Common myeloid progenitor, CD34-positive (primary cell): ENCODE measurements around the gene PATZ1. TPM values are rescaled to one million over a fixed set of nuclear protein-coding genes. Genes with fewer than 3 reads are reported as not detected.
"Not testable (repeated sequence)": the region's sequence is repeated elsewhere in the genome, so short reads cannot be mapped to it uniquely, and the experiment has no call there.

Experiments
- CTCF ChIA-PET: fragments of 350-600 bp; sonication (Branson Sonifier 250); formaldehyde crosslinking; loops from one replicate; lab custom pipeline; 2021; ENCODE audit warnings: antibody characterized with exemption; lab: Charles Lee
- POLR2A ChIA-PET: fragments of 350-600 bp; sonication (Branson Sonifier 250); formaldehyde crosslinking; loops from one replicate; lab custom pipeline; 2021; ENCODE audit warnings: antibody characterized with exemption; lab: Charles Lee
- DNase-seq, 3 donors: peaks; one replicate each; pipeline versions ENCODE4 v3.0.0 to v3.0.0-alpha.2; 2013
- H3K27ac ChIP-seq, 2 experiments: 1 replicate in 1 of 2; 2 replicates in 1 of 2; pipeline ENCODE4 v1.7.0; 2013; ENCODE audit warnings: inconsistent platforms in 2 of 2, low read length in 2 of 2, mild to moderate bottlenecking in 2 of 2, low read depth in 1 of 2, moderate library complexity in 1 of 2; ENCODE audit not compliant: severe bottlenecking in 2 of 2, insufficient read depth in 1 of 2, poor library complexity in 1 of 2
- H3K27me3 ChIP-seq, 5 experiments: replicated peaks in 2 of 5; 1 replicate in 3 of 5; 2 replicates in 2 of 5; pipeline versions ENCODE4 v1.6.1 to v1.7.0; 2013; ENCODE audit warnings: low read length in 4 of 5, mild to moderate bottlenecking in 2 of 5, moderate library complexity in 2 of 5, inconsistent platforms in 1 of 5; ENCODE audit not compliant: insufficient read depth in 5 of 5, control insufficient read depth in 4 of 5
- H3K36me3 ChIP-seq, 4 experiments: 1 replicate in 2 of 4; 2 replicates in 2 of 4; pipeline versions ENCODE4 v1.6.1 to v1.7.0; 2013; ENCODE audit warnings: low read length in 3 of 4, control low read depth in 1 of 4, mild to moderate bottlenecking in 1 of 4; ENCODE audit not compliant: control insufficient read depth in 4 of 4, insufficient read depth in 4 of 4
- H3K4me1 ChIP-seq, 4 experiments: 1 replicate in 3 of 4; 2 replicates in 1 of 4; pipeline versions ENCODE4 v1.6.1 to v1.7.1; 2013; ENCODE audit warnings: low read length in 3 of 4, mild to moderate bottlenecking in 3 of 4, control low read depth in 1 of 4, inconsistent platforms in 1 of 4, moderate library complexity in 1 of 4; ENCODE audit not compliant: control insufficient read depth in 4 of 4, insufficient read depth in 4 of 4; ENCODE audit errors: control extremely low read depth in 1 of 4
- H3K4me3 ChIP-seq, 7 experiments: 1 replicate in 4 of 7; 2 replicates in 3 of 7; pipeline versions ENCODE4 v1.5.1 to v1.7.0; 2013; ENCODE audit warnings: mild to moderate bottlenecking in 7 of 7, low read length in 6 of 7, moderate library complexity in 6 of 7, inconsistent platforms in 2 of 7, low read depth in 2 of 7, control low read depth in 1 of 7; ENCODE audit not compliant: insufficient read depth in 4 of 7, control insufficient read depth in 1 of 7; ENCODE audit errors: extremely low read depth in 1 of 7
- H3K9me3 ChIP-seq, 5 experiments: 1 replicate in 4 of 5; 2 replicates in 1 of 5; pipeline versions ENCODE4 v1.6.1 to v1.7.1; 2013; ENCODE audit warnings: low read length in 4 of 5, mild to moderate bottlenecking in 2 of 5, inconsistent platforms in 1 of 5, low read depth in 1 of 5, moderate library complexity in 1 of 5; ENCODE audit not compliant: control insufficient read depth in 4 of 5, insufficient read depth in 2 of 5; ENCODE audit errors: control extremely low read depth in 1 of 5
- WGBS: methylation state at CpG from one replicate; pipeline ENCODE4 v1.1.5; 2013; ENCODE audit not compliant: insufficient coverage; 5-methylcytosine and 5-hydroxymethylcytosine counted together
- polyA plus RNA-seq: library from polyadenylated mRNA; unstranded; fragments of 120-200 nt; gene quantifications from one replicate; pipeline ENCODE4 v1.2.1, GENCODE V29; 2013

The PATZ1 gene, protein sequence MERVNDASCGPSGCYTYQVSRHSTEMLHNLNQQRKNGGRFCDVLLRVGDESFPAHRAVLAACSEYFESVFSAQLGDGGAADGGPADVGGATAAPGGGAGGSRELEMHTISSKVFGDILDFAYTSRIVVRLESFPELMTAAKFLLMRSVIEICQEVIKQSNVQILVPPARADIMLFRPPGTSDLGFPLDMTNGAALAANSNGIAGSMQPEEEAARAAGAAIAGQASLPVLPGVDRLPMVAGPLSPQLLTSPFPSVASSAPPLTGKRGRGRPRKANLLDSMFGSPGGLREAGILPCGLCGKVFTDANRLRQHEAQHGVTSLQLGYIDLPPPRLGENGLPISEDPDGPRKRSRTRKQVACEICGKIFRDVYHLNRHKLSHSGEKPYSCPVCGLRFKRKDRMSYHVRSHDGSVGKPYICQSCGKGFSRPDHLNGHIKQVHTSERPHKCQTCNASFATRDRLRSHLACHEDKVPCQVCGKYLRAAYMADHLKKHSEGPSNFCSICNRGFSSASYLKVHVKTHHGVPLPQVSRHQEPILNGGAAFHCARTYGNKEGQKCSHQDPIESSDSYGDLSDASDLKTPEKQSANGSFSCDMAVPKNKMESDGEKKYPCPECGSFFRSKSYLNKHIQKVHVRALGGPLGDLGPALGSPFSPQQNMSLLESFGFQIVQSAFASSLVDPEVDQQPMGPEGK
- polyA plus RNA-seq, result 38.0 TPM

DNA sequence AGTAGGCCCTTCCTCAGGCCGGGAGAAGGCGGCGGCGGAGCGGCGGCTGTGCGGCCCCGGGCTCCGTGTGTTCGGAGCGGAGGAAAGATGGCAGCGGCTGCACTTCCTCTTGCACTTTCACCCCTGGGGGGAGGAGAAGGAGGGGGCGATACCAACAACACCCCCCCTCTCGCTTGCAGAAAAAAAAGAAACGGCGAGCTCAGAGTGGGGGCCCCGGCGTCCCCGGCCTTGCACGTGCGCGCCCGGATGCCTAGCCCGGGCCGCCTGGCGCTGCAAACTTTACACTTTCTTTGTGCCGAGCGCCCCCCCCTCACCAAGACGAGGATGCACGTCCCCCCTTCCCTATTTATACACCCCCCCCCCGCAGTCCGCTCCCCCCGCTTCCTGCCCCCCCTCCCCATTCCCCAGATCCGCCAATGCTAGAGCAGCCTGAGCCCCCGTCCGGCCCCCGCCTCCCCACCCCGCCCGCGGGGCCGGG, at the start of gene PATZ1:
TSS of gene PATZ1 (minus strand) at position 92 of the 478 bp plus-strand sequence. CDS start 744 bp downstream, outside the sequence.
- WGBS, result 0% methylated on average over 10 of the region's 41 CpGs
- peaks cover 4 to 38% (median 10%) of the 10 kb centered on the region in 4 experiments for H3K36me3 ChIP-seq
- H3K4me1 ChIP-seq, result peaks cover 4 to 54% (median 53%) of the 10 kb centered on the region in 4 experiments
- ChIA-PET POLR2A (interaction anchor here (0.5 to 5.2 kb wide), 4 partner anchors 53 to 368 kb away, joined by 3 to 25 read pairs (median 5); partner anchors contain the start of gene DRG1), CTCF (interaction anchor here (1.0 to 1.8 kb wide), 4 partner anchors 22 to 624 kb away, joined by 3 to 8 read pairs (median 3); partner anchors contain the start of gene DRG1)
- peak; percentile 90 to 95 (median 95) for DNase-seq
- H3K4me3 ChIP-seq, result peak within 1 kb of the TSS; percentile 53 to 87 (median 72)
- peak within 1 kb of the TSS; percentile 61 to 77 for H3K27ac ChIP-seq
- no peaks in the 10 kb centered on the region for H3K9me3 ChIP-seq
- H3K27me3 ChIP-seq, result no peaks in the 10 kb centered on the region

DNA sequence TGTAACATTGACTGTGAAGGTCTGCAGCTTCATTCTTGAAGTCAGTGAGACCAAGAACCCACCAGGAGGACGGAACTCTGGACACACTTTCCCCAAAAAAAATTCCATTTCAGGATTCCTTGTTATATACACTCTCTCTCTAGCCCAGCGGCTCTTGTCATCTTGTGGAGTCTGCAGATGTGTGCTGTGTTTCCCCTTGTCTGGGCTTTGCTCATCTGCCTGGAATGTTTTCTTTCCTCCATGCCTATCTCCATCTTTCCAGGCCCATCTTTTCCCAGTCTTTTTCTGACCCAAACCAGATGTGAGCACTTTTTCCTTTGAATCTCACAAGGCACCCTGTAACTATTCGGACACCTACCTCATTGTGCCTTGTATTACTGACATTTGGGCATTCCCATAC, 48.2 kb upstream of the PATZ1 start:
- Histone ChIP-seq H3K9me3 (no peaks in the 10 kb centered on the region), H3K4me1 (peaks cover 0 to 9% (median 4%) of the 10 kb centered on the region in 4 experiments), H3K27me3 (no peaks in the 10 kb centered on the region), H3K4me3 (no peak overlapping the region), H3K27ac (no peak overlapping the region), H3K36me3 (no peaks in the 10 kb centered on the region)
- WGBS, result 100% methylated on average over 2 of the region's 3 CpGs
- POLR2A ChIA-PET, result no interaction called here
- CTCF ChIA-PET, result no interaction called here
- DNase-seq, result no peak

DNA sequence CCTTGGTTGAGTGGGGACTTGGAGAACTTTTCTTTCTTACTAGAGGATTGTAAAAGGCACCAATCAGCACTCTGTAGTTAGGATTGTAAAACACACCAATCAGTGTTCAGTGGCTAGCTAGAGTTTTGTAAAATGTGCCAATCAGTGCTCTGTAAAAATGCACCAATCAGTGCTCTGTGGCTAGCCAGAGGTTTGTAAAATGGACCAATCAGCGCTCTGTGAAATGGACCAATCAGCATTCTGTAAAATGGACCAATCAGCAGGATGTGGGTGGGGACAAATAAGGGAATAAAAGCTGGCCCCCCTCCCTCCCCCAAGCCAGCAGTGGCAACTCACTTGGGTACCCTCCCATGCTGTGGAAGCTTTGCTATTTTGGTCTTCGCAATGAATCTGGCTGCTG, 47.7 kb upstream of the PATZ1 start:
- ChIA-PET POLR2A (no interaction called here), CTCF (no interaction called here)
- Histone ChIP-seq H3K9me3 (no peaks in the 10 kb centered on the region), H3K4me3 (no peak overlapping the region), H3K27me3 (no peaks in the 10 kb centered on the region), H3K36me3 (no peaks in the 10 kb centered on the region), H3K27ac (no peak overlapping the region), H3K4me1 (peaks cover 0 to 6% (median 3%) of the 10 kb centered on the region in 4 experiments)
- DNase-seq, result peak in 2 of 3 donors; percentile 15 to 16
- WGBS, result 100% methylated on average over 2 of the region's 2 CpGs

DNA sequence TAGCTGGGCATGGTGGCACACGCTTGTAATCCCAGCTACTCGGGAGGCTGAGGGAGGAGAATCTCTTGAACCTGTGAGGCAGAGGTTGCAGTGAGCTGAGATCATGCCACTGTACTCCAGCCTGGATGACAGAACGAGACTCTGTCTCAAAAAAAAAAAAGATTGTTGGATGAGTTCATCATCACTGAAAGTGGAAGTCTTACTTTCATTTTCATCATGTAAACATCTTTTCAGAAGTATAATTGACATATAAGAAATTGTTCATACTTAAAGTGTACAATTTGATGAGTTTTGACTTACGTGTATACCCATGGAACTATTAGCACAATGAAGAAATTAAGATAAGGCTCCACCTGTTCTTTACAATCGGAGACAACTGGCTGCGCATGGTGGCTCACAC, 32.5 kb upstream of the PATZ1 start:
- H3K27me3 ChIP-seq, H3K4me3 ChIP-seq, DNase-seq, H3K9me3 ChIP-seq, H3K4me1 ChIP-seq, H3K36me3 ChIP-seq, POLR2A ChIA-PET, H3K27ac ChIP-seq: not testable (repeated sequence)
- WGBS, result 80% methylated on average over 1 of the region's 6 CpGs
- CTCF ChIA-PET, result interaction anchor here (0.6 kb wide), 1 partner anchor 15 kb away, joined by 3 read pairs; no protein-coding TSS in a partner anchor

DNA sequence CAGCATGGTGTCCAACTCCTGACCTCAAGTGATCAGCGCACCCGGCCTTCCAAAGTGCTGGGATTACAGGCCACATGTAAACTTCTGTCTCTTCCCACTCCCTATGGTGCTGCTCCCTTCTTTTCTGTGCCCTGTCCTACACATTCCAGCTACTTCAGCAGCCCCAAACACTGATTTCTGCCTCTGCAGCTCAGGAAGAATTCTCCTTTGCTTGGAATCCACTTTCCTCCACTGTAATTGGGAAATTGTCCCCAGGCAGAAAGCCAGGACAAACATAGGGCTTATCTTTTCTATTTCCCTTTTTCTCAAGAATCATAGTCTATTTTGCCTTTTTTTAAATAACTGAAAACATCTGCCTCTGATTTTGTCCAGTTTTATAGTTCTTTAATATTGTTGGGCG, 32.0 kb upstream of the PATZ1 start:
- POLR2A ChIA-PET, result no interaction called here
- Histone ChIP-seq H3K4me1 (no peaks in the 10 kb centered on the region), H3K27me3 (no peaks in the 10 kb centered on the region), H3K4me3 (no peak overlapping the region), H3K9me3 (no peaks in the 10 kb centered on the region), H3K36me3 (no peaks in the 10 kb centered on the region), H3K27ac (no peak overlapping the region)
- 100% methylated on average over 2 of the region's 3 CpGs for WGBS
- CTCF ChIA-PET, result no interaction called here
- DNase-seq, result no peak

GRCh38 chr22:31377612-31378011, 31.5 kb upstream of the PATZ1 start:
- ChIA-PET POLR2A (no interaction called here), CTCF (no interaction called here)
- H3K27ac ChIP-seq, result no peak overlapping the region
- no peak for DNase-seq
- no peak overlapping the region for H3K4me3 ChIP-seq
- H3K27me3 ChIP-seq, result no peaks in the 10 kb centered on the region
- 94% methylated on average over 3 of the region's 3 CpGs for WGBS
- no peaks in the 10 kb centered on the region for H3K4me1 ChIP-seq
- no peaks in the 10 kb centered on the region for H3K36me3 ChIP-seq
- no peaks in the 10 kb centered on the region for H3K9me3 ChIP-seq
